CD8-positive, alpha-beta memory T cell (primary cell): ENCODE measurements around the gene TH. TPM values are rescaled to one million over a fixed set of nuclear protein-coding genes. Genes with fewer than 3 reads are reported as not detected.
A peak's percentile ranks its signal among the peaks of the same experiment; 100 is the strongest.

Experiments used
- CTCF ChIA-PET: fragments of 350-600 bp; sonication (Branson Sonifier 250); formaldehyde crosslinking; loops from one replicate; lab custom pipeline; 2021; ENCODE audit warnings: antibody characterized with exemption; lab: Charles Lee
- POLR2A ChIA-PET: fragments of 350-600 bp; sonication (Branson Sonifier 250); formaldehyde crosslinking; loops from one replicate; lab custom pipeline; 2021; ENCODE audit warnings: antibody characterized with exemption; lab: Charles Lee
- DNase-seq, 5 donors: peaks; one replicate each; pipeline versions ENCODE4 v3.0.0 to v3.0.0-alpha.2; 2020 to 2022; ENCODE audit warnings: mixed read lengths in 1 of 5
- H3K27ac ChIP-seq: one replicate; pipeline ENCODE4 v1.7.0; 2013; ENCODE audit warnings: low read depth, mild to moderate bottlenecking, low read length, moderate library complexity
- H3K27me3 ChIP-seq: 2 replicates; pipeline ENCODE4 v1.7.0; 2013; ENCODE audit warnings: low read length, mild to moderate bottlenecking; ENCODE audit not compliant: insufficient read depth, poor library complexity, severe bottlenecking
- H3K36me3 ChIP-seq: 2 replicates; pipeline ENCODE4 v1.7.0; 2013; ENCODE audit warnings: mild to moderate bottlenecking, low read length, moderate library complexity; ENCODE audit not compliant: insufficient read depth
- H3K4me1 ChIP-seq: 2 replicates; pipeline ENCODE4 v1.7.0; 2013; ENCODE audit warnings: mild to moderate bottlenecking, low read length, moderate library complexity; ENCODE audit not compliant: insufficient read depth
- H3K4me3 ChIP-seq: 2 replicates; pipeline ENCODE4 v1.7.0; 2013; ENCODE audit warnings: mild to moderate bottlenecking, low read length
- H3K9me3 ChIP-seq: 2 replicates; pipeline ENCODE4 v1.7.0; 2013; ENCODE audit warnings: mild to moderate bottlenecking, low read length
- H3K27ac Mint-ChIP-seq, 8 donors: one replicate each; pipeline ENCODE4 v1.8.0; 2020 to 2021; ENCODE audit warnings: mixed read lengths in 8 of 8, mild to moderate bottlenecking in 6 of 8, inconsistent platforms in 3 of 8, moderate library complexity in 3 of 8
- H3K27me3 Mint-ChIP-seq, 2 donors: one replicate each; pipeline ENCODE4 v1.8.0; 2020 to 2021; ENCODE audit warnings: mixed read lengths in 2 of 2, mild to moderate bottlenecking in 1 of 2, moderate library complexity in 1 of 2
- H3K36me3 Mint-ChIP-seq, 3 donors: one replicate each; pipeline ENCODE4 v1.8.0; 2020 to 2021; ENCODE audit warnings: mixed read lengths in 3 of 3, inconsistent platforms in 1 of 3, mild to moderate bottlenecking in 1 of 3
- H3K4me1 Mint-ChIP-seq, 3 donors: one replicate each; pipeline ENCODE4 v1.8.0; 2020 to 2021; ENCODE audit warnings: mixed read lengths in 3 of 3, inconsistent platforms in 1 of 3, mild to moderate bottlenecking in 1 of 3
- H3K4me3 Mint-ChIP-seq, 7 donors: one replicate each; pipeline ENCODE4 v1.8.0; 2020 to 2021; ENCODE audit warnings: mixed read lengths in 7 of 7, mild to moderate bottlenecking in 6 of 7, moderate library complexity in 4 of 7, inconsistent platforms in 2 of 7
- H3K9me3 Mint-ChIP-seq, 5 donors: one replicate each; pipeline ENCODE4 v1.8.0; 2020 to 2022; ENCODE audit warnings: mixed read lengths in 5 of 5, mild to moderate bottlenecking in 3 of 5, moderate library complexity in 2 of 5, inconsistent platforms in 1 of 5
- polyA plus RNA-seq: library from polyadenylated mRNA; unstranded; fragments of 300-500 nt; fragmentation: Illumina TruSeq; gene quantifications from one replicate; pipeline ENCODE4 v1.2.3, GENCODE V29; 2021
- total RNA-seq, 2 experiments: library from RNA; stranded (reverse); gene quantifications; one replicate each; pipeline ENCODE4 v1.2.3, GENCODE V29; 2021

TH gene
- total and polyA plus RNA-seq, 3 experiments from 2014 or later: not detected

- Mint-ChIP-seq H3K36me3 (no peaks in the 10 kb centered on the region), H3K4me1 (peaks cover 13 to 21% (median 18%) of the 10 kb centered on the region in 3 donors), H3K9me3 (no peaks in the 10 kb centered on the region), H3K27me3 (peaks cover 7 to 11% of the 10 kb centered on the region in 2 donors), H3K4me3 (peak overlapping the region in 2 of 7 donors; percentile 9 to 82), H3K27ac (peak overlapping the region in 1 of 8 donors; percentile 78)
- no peak for DNase-seq
- Histone ChIP-seq H3K4me1 (peaks cover 16% of the 10 kb centered on the region), H3K27ac (no peak overlapping the region), H3K27me3 (no peaks in the 10 kb centered on the region), H3K4me3 (no peak overlapping the region), H3K9me3 (no peaks in the 10 kb centered on the region), H3K36me3 (no peaks in the 10 kb centered on the region)
- ChIA-PET POLR2A (no interaction called here), CTCF (no interaction called here)
Observed at GRCh38 chr11:2211113-2211971, 39.7 kb upstream of the TH start.

GRCh38 chr11:2210366-2211112, 38.9 kb upstream of the TH start:
- Histone ChIP-seq H3K36me3 (no peaks in the 10 kb centered on the region), H3K4me3 (no peak overlapping the region), H3K4me1 (peaks cover 15% of the 10 kb centered on the region), H3K27me3 (no peaks in the 10 kb centered on the region), H3K9me3 (no peaks in the 10 kb centered on the region), H3K27ac (no peak overlapping the region)
- Mint-ChIP-seq H3K27me3 (peaks cover 7 to 11% of the 10 kb centered on the region in 2 donors), H3K36me3 (no peaks in the 10 kb centered on the region), H3K4me3 (no peak overlapping the region), H3K9me3 (no peaks in the 10 kb centered on the region), H3K4me1 (peaks cover 13 to 21% (median 18%) of the 10 kb centered on the region in 3 donors), H3K27ac (no peak overlapping the region)
- POLR2A ChIA-PET: no interaction called here
- CTCF ChIA-PET: interaction anchor here (2.6 kb wide), 1 partner anchor 210 kb away, joined by 7 read pairs; no protein-coding TSS in a partner anchor
- no peak for DNase-seq

GRCh38 chr11:2209900-2210321, 38.3 kb upstream of the TH start:
- Mint-ChIP-seq H3K27me3 (peaks cover 7 to 11% of the 10 kb centered on the region in 2 donors), H3K9me3 (no peaks in the 10 kb centered on the region), H3K27ac (no peak overlapping the region), H3K4me1 (peaks cover 13 to 18% (median 17%) of the 10 kb centered on the region in 3 donors), H3K36me3 (no peaks in the 10 kb centered on the region), H3K4me3 (no peak overlapping the region)
- Histone ChIP-seq H3K36me3 (no peaks in the 10 kb centered on the region), H3K27me3 (no peaks in the 10 kb centered on the region), H3K27ac (no peak overlapping the region), H3K9me3 (no peaks in the 10 kb centered on the region), H3K4me1 (peaks cover 15% of the 10 kb centered on the region), H3K4me3 (no peak overlapping the region)
- ChIA-PET POLR2A (no interaction called here), CTCF (interaction anchor here (2.6 kb wide), 1 partner anchor 210 kb away, joined by 7 read pairs; no protein-coding TSS in a partner anchor)
- peak in 1 of 5 donors; percentile 45 for DNase-seq

- Mint-ChIP-seq H3K36me3 (no peaks in the 10 kb centered on the region), H3K4me3 (no peak overlapping the region), H3K9me3 (no peaks in the 10 kb centered on the region), H3K27me3 (peaks cover 5 to 11% of the 10 kb centered on the region in 2 donors), H3K4me1 (peaks cover 13 to 18% (median 15%) of the 10 kb centered on the region in 3 donors), H3K27ac (no peak overlapping the region)
- CTCF ChIA-PET: interaction anchor here (2.6 kb wide), 1 partner anchor 211 kb away, joined by 7 read pairs; no protein-coding TSS in a partner anchor
- no peaks in the 10 kb centered on the region for H3K27me3 ChIP-seq
- no peaks in the 10 kb centered on the region for H3K9me3 ChIP-seq
- no peak overlapping the region for H3K4me3 ChIP-seq
- no peak overlapping the region for H3K27ac ChIP-seq
- no peaks in the 10 kb centered on the region for H3K36me3 ChIP-seq
- DNase-seq: no peak
- peaks cover 15% of the 10 kb centered on the region for H3K4me1 ChIP-seq
- POLR2A ChIA-PET: no interaction called here
Observed at GRCh38 chr11:2209370-2209801, 37.8 kb upstream of the TH start.

GRCh38 chr11:2208691-2209369, 37.2 kb upstream of the TH start:
- H3K27ac ChIP-seq: no peak overlapping the region
- Mint-ChIP-seq H3K4me1 (peaks cover 7 to 12% (median 9%) of the 10 kb centered on the region in 3 donors), H3K27ac (peak overlapping the region in 1 of 8 donors; percentile 87), H3K4me3 (no peak overlapping the region), H3K36me3 (no peaks in the 10 kb centered on the region), H3K9me3 (no peaks in the 10 kb centered on the region), H3K27me3 (peaks cover 4 to 11% of the 10 kb centered on the region in 2 donors)
- no peaks in the 10 kb centered on the region for H3K27me3 ChIP-seq
- POLR2A ChIA-PET: no interaction called here
- peaks cover 11% of the 10 kb centered on the region for H3K4me1 ChIP-seq
- DNase-seq: no peak
- CTCF ChIA-PET: interaction anchor here (2.6 kb wide), 1 partner anchor 212 kb away, joined by 7 read pairs; no protein-coding TSS in a partner anchor
- no peaks in the 10 kb centered on the region for H3K9me3 ChIP-seq
- H3K4me3 ChIP-seq: no peak overlapping the region
- no peaks in the 10 kb centered on the region for H3K36me3 ChIP-seq

- peak overlapping the region in 1 of 8 donors; percentile 87 for H3K27ac Mint-ChIP-seq
- H3K27me3 Mint-ChIP-seq: peaks cover 4 to 11% of the 10 kb centered on the region in 2 donors
- H3K27ac ChIP-seq: no peak overlapping the region
- H3K4me3 Mint-ChIP-seq: no peak overlapping the region
- H3K9me3 Mint-ChIP-seq: no peaks in the 10 kb centered on the region
- H3K27me3 ChIP-seq: no peaks in the 10 kb centered on the region
- CTCF ChIA-PET: interaction anchor here (2.6 kb wide), 1 partner anchor 212 kb away, joined by 7 read pairs; no protein-coding TSS in a partner anchor
- H3K36me3 Mint-ChIP-seq: no peaks in the 10 kb centered on the region
- H3K9me3 ChIP-seq: no peaks in the 10 kb centered on the region
- H3K4me3 ChIP-seq: no peak overlapping the region
- peaks cover 3% of the 10 kb centered on the region for H3K4me1 ChIP-seq
- POLR2A ChIA-PET: no interaction called here
- no peak for DNase-seq
- H3K36me3 ChIP-seq: no peaks in the 10 kb centered on the region
- peaks cover 0 to 4% (median 3%) of the 10 kb centered on the region in 3 donors for H3K4me1 Mint-ChIP-seq
Observed at GRCh38 chr11:2207773-2208621, 36.4 kb upstream of the TH start.

GRCh38 chr11:2207212-2207611, 35.6 kb upstream of the TH start:
- peaks cover 4 to 11% of the 10 kb centered on the region in 2 donors for H3K27me3 Mint-ChIP-seq
- ChIA-PET POLR2A (no interaction called here), CTCF (no interaction called here)
- Histone ChIP-seq H3K27me3 (no peaks in the 10 kb centered on the region), H3K9me3 (no peaks in the 10 kb centered on the region), H3K36me3 (no peaks in the 10 kb centered on the region), H3K27ac (no peak overlapping the region), H3K4me1 (no peaks in the 10 kb centered on the region), H3K4me3 (no peak overlapping the region)
- no peak for DNase-seq
- H3K27ac Mint-ChIP-seq: peak overlapping the region in 1 of 8 donors; percentile 47
- peaks cover 0 to 1% (median under 1%) of the 10 kb centered on the region in 3 donors for H3K4me1 Mint-ChIP-seq
- H3K9me3 Mint-ChIP-seq: no peaks in the 10 kb centered on the region
- no peak overlapping the region for H3K4me3 Mint-ChIP-seq
- H3K36me3 Mint-ChIP-seq: no peaks in the 10 kb centered on the region
